Endothelial cell of umbilical vein (primary cell): ENCODE measurements around the gene LDHA.

Experiments used
- CTCF ChIP-seq, 2 donors: IDR thresholded peaks; 1 replicate in 1 of 2; 2 replicates in 1 of 2; pipeline ENCODE4 v1.5.1; 2011; ENCODE audit warnings: low read length in 2 of 2, mild to moderate bottlenecking in 2 of 2, moderate library complexity in 2 of 2, control low read depth in 1 of 2, inconsistent platforms in 1 of 2, low read depth in 1 of 2; ENCODE audit not compliant: insufficient read depth in 1 of 2; ENCODE audit errors: extremely low read depth in 1 of 2
- EZH2 ChIP-seq: IDR thresholded peaks from 2 replicates; pipeline ENCODE4 v1.6.1; 2012; ENCODE audit warnings: borderline replicate concordance, low read depth, mild to moderate bottlenecking, moderate library complexity, low read length, inconsistent platforms; ENCODE audit not compliant: severe bottlenecking
- MAX ChIP-seq: IDR thresholded peaks from 2 replicates; pipeline ENCODE4 v1.6.1; 2011; ENCODE audit not compliant: insufficient read depth, insufficient read length
- MYC ChIP-seq: IDR thresholded peaks from one replicate; pipeline ENCODE4 v1.6.1; 2011; ENCODE audit warnings: mild to moderate bottlenecking, low read depth, low read length
- POLR2A ChIP-seq: IDR thresholded peaks from 2 replicates; pipeline ENCODE4 v1.6.1; 2012; ENCODE audit warnings: low read depth, mild to moderate bottlenecking, control low read depth, low read length
- POLR2AphosphoS5 ChIP-seq: IDR thresholded peaks from 2 replicates; pipeline ENCODE4 v1.6.1; 2012; ENCODE audit warnings: low read depth, mild to moderate bottlenecking, control low read depth, low read length, moderate library complexity; ENCODE audit not compliant: insufficient read depth

GRCh38 chr11:18368221-18368620 lies 26.1 kb upstream of the LDHA start:
- TF ChIP-seq CTCF (IDR thresholded peaks at IDR 0.05; ENCODE audit: extremely low read depth in 1 of 2, insufficient read depth in 1 of 2, low read depth in 1 of 2, low read length in 2 of 2), result no peak
- TF ChIP-seq POLR2AphosphoS5, result no peak
- no peak for TF ChIP-seq POLR2A
- no peak for TF ChIP-seq EZH2
- no peak for TF ChIP-seq MYC
- TF ChIP-seq MAX, result no peak
